Thyroid gland (tissue), 4 donors: Measurements from ENCODE around the gene HYOU1. TPM values are rescaled to one million over a fixed set of nuclear protein-coding genes. Genes with fewer than 3 reads are reported as not detected.

Experiments used
- DNase-seq, 2 donors: peaks; one replicate each; pipeline ENCODE4 v3.0.0-alpha.2; 2019
- H3K27ac ChIP-seq, 3 donors: fragments of 200-600 bp; sonication (generic); 1 replicate in 2 of 3; 2 replicates in 1 of 3; pipeline ENCODE4 v1.5.1; 2016 to 2019; ENCODE audit warnings: mild to moderate bottlenecking in 1 of 3, moderate library complexity in 1 of 3
- H3K27me3 ChIP-seq: fragments of 200-600 bp; sonication (generic); one replicate; pipeline ENCODE4 v1.5.1; 2019
- H3K36me3 ChIP-seq, 2 donors: fragments of 200-600 bp; sonication (generic); one replicate each; pipeline ENCODE4 v1.5.1; 2016 to 2019
- H3K4me1 ChIP-seq, 2 donors: fragments of 200-600 bp; sonication (generic); one replicate each; pipeline ENCODE4 v1.5.1; 2017 to 2019
- H3K4me3 ChIP-seq, 3 donors: fragments of 200-600 bp; sonication (generic); replicated peaks in 1 of 3; 1 replicate in 2 of 3; 2 replicates in 1 of 3; pipeline ENCODE4 v1.5.1; 2016; ENCODE audit warnings: mild to moderate bottlenecking in 1 of 3
- H3K9me3 ChIP-seq: fragments of 200-600 bp; sonication (generic); one replicate; pipeline ENCODE4 v1.5.1; 2017
- CTCF ChIP-seq, 6 experiments: fragments of 200-600 bp in 3 of 6; fragments of 450-650 bp in 3 of 6; sonication (generic) in 3 of 6; IDR thresholded peaks; one replicate each; pipeline ENCODE4 v1.5.1; 2016 to 2019; ENCODE audit warnings: antibody characterized with exemption in 6 of 6, mild to moderate bottlenecking in 2 of 6, inconsistent platforms in 1 of 6, moderate library complexity in 1 of 6
- POLR2A ChIP-seq, 2 donors: fragments of 450-650 bp; IDR thresholded peaks; one replicate each; pipeline ENCODE4 v1.6.1; 2017; ENCODE audit warnings: antibody characterized with exemption in 2 of 2, mild to moderate bottlenecking in 2 of 2, moderate library complexity in 1 of 2
- WGBS, 2 donors: methylation state at CpG; one replicate each; pipeline ENCODE4 v1.1.5; 2017; 5-methylcytosine and 5-hydroxymethylcytosine counted together
- intact Hi-C: fragments of 100-400 bp; cut with DNase I; formaldehyde crosslinking; loops from one replicate; pipeline ENCODE4 v1.15.1; 2023
- total RNA-seq, 4 donors: library from RNA; depleted of rRNA; stranded (reverse); fragments of >200 nt; gene quantifications; one replicate each; pipeline ENCODE4 v1.2.3, GENCODE V29; 2016

HYOU1 gene
- total RNA-seq, 4 donors from 2014 or later, result 145 to 369 (median 320) TPM

GRCh38 chr11:119048644-119049043 lies 8.4 kb downstream of the HYOU1 start:
- DNase-seq, result no peak
- WGBS, 2 donors, result 91 to 97% methylated on average over 9 of the region's 9 CpGs
- Histone ChIP-seq H3K36me3 (peaks cover 85 to 89% of the 10 kb centered on the region in 2 donors), H3K4me1 (no peaks in the 10 kb centered on the region), H3K4me3 (no peak overlapping the region), H3K27me3 (no peaks in the 10 kb centered on the region), H3K9me3 (no peaks in the 10 kb centered on the region), H3K27ac (no peak overlapping the region)
- no peak for TF ChIP-seq CTCF (IDR thresholded peaks at IDR 0.05)
- TF ChIP-seq POLR2A (IDR thresholded peaks at IDR 0.05), result no peak
- intact Hi-C loops, result no loop called here

- no peaks in the 10 kb centered on the region for H3K4me1 ChIP-seq
- no peak overlapping the region for H3K27ac ChIP-seq
- 95% methylated on average over 6 of the region's 6 CpGs for WGBS, 2 donors
- H3K4me3 ChIP-seq, result no peak overlapping the region
- no peak for TF ChIP-seq CTCF (IDR thresholded peaks at IDR 0.05)
- no peak for TF ChIP-seq POLR2A (IDR thresholded peaks at IDR 0.05)
- no peaks in the 10 kb centered on the region for H3K27me3 ChIP-seq
- intact Hi-C loops, result no loop called here
- no peaks in the 10 kb centered on the region for H3K9me3 ChIP-seq
- DNase-seq, result no peak
- peaks cover 70 to 74% of the 10 kb centered on the region in 2 donors for H3K36me3 ChIP-seq
Measured at GRCh38 chr11:119047205-119047604, 9.8 kb downstream of the HYOU1 start.

GRCh38 chr11:119046489-119046888 lies 10.5 kb downstream of the HYOU1 start:
- H3K36me3 ChIP-seq, result peaks cover 63 to 67% of the 10 kb centered on the region in 2 donors
- WGBS, 2 donors, result 95 to 96% methylated on average over 4 to 5 of the region's 6 CpGs
- TF ChIP-seq CTCF (IDR thresholded peaks at IDR 0.05) (no peak), POLR2A (IDR thresholded peaks at IDR 0.05) (no peak)

GRCh38 chr11:119044708-119045107 lies 12.3 kb downstream of the HYOU1 start:
- Histone ChIP-seq H3K36me3 (peaks cover 49 to 51% of the 10 kb centered on the region in 2 donors), H3K4me1 (peaks cover 0 to 3% of the 10 kb centered on the region in 2 donors), H3K27ac (no peak overlapping the region), H3K4me3 (no peak overlapping the region), H3K9me3 (no peaks in the 10 kb centered on the region), H3K27me3 (no peaks in the 10 kb centered on the region)
- TF ChIP-seq CTCF (IDR thresholded peaks at IDR 0.05) (no peak), POLR2A (IDR thresholded peaks at IDR 0.05) (no peak)
- 85 to 87% methylated on average over 6 of the region's 6 CpGs for WGBS, 2 donors
- intact Hi-C loops, result no loop called here
- no peak for DNase-seq

More at GRCh38 chr11:119046489-119046888, 10.5 kb downstream of the HYOU1 start:
- intact Hi-C loops, result no loop called here
- Histone ChIP-seq H3K9me3 (no peaks in the 10 kb centered on the region), H3K4me3 (no peak overlapping the region), H3K27me3 (no peaks in the 10 kb centered on the region), H3K4me1 (no peaks in the 10 kb centered on the region), H3K27ac (no peak overlapping the region)
- DNase-seq, result no peak

GRCh38 chr11:119042927-119043326 lies 14.1 kb downstream of the HYOU1 start:
- Histone ChIP-seq H3K36me3 (peaks cover 31 to 33% of the 10 kb centered on the region in 2 donors), H3K9me3 (no peaks in the 10 kb centered on the region), H3K4me3 (no peak overlapping the region), H3K27ac (no peak overlapping the region), H3K27me3 (no peaks in the 10 kb centered on the region), H3K4me1 (peaks cover 0 to 8% of the 10 kb centered on the region in 2 donors)
- TF ChIP-seq POLR2A (IDR thresholded peaks at IDR 0.05), result no peak
- no peak for TF ChIP-seq CTCF (IDR thresholded peaks at IDR 0.05)
- intact Hi-C loops, result no loop called here
- WGBS, 2 donors, result 86 to 91% methylated on average over 9 of the region's 9 CpGs
- DNase-seq, result no peak
